ENCODE measurements around the gene ANXA10. TPM values are rescaled to one million over a fixed set of nuclear protein-coding genes. Genes with fewer than 3 reads are reported as not detected.
A peak's percentile ranks its signal among the peaks of the same experiment; 100 is the strongest.

The ANXA10 gene
- total and polyA plus RNA-seq, 2 experiments from 2014 or later, result 18.5 to 33.4 TPM

GRCh38 chr4:168098248-168098717 is 5.9 kb downstream of the ANXA10 start:
- Histone ChIP-seq H3K36me3 (replicated peaks; ENCODE audit: insufficient read depth, low read depth) (no peaks in the 10 kb centered on the region), H3K4me2 (no peak overlapping the region), H3K27ac (peak overlapping the region; percentile 32), H3K4me3 (no peak overlapping the region), H3K27me3 (no peaks in the 10 kb centered on the region), H3K9me2 (replicated peaks; ENCODE audit: insufficient read depth) (no peaks in the 10 kb centered on the region), H3K79me2 (no peaks in the 10 kb centered on the region), H2AFZ (no peak overlapping the region), H3K4me1 (ENCODE audit: insufficient read depth) (no peaks in the 10 kb centered on the region), H3K9me3 (ENCODE audit: low read depth) (no peaks in the 10 kb centered on the region), H4K20me1 (ENCODE audit: insufficient read depth, poor library complexity, severe bottlenecking) (no peaks in the 10 kb centered on the region)
- DNase-seq (ENCODE audit: low spot score), result no peak
- WGBS (ENCODE audit: low lambda C conversion rate, missing lambda C conversion rate), result 58% methylated on average over 1 of the region's 1 CpG
- TF ChIP-seq CTCF (IDR thresholded peaks at IDR 0.05; ENCODE audit: poor library complexity) (no peak), EZH2phosphoT487 (IDR thresholded peaks at IDR 0.05; ENCODE audit: low read depth, severe bottlenecking, unreplicated experiment) (no peak), EZH2 (IDR thresholded peaks at IDR 0.05; ENCODE audit: borderline replicate concordance) (no peak)

GRCh38 chr4:168099195-168099594 is 6.9 kb downstream of the ANXA10 start:
- no peaks in the 10 kb centered on the region for H3K79me2 ChIP-seq
- H3K4me3 ChIP-seq, result no peak overlapping the region
- WGBS (ENCODE audit: low lambda C conversion rate, missing lambda C conversion rate), result 89% methylated on average over 3 of the region's 3 CpGs
- H3K27ac ChIP-seq, result no peak overlapping the region
- H2AFZ ChIP-seq, result no peak overlapping the region
- H4K20me1 ChIP-seq (ENCODE audit: insufficient read depth, poor library complexity, severe bottlenecking), result no peaks in the 10 kb centered on the region
- no peaks in the 10 kb centered on the region for H3K4me1 ChIP-seq (ENCODE audit: insufficient read depth)
- H3K4me2 ChIP-seq, result no peak overlapping the region
- H3K36me3 ChIP-seq (replicated peaks; ENCODE audit: insufficient read depth, low read depth), result no peaks in the 10 kb centered on the region
- H3K9me3 ChIP-seq (ENCODE audit: low read depth), result no peaks in the 10 kb centered on the region
- no peak for DNase-seq (ENCODE audit: low spot score)
- no peaks in the 10 kb centered on the region for H3K27me3 ChIP-seq
- H3K9me2 ChIP-seq (replicated peaks; ENCODE audit: insufficient read depth), result no peaks in the 10 kb centered on the region
- TF ChIP-seq EZH2 (IDR thresholded peaks at IDR 0.05; ENCODE audit: borderline replicate concordance) (no peak), EZH2phosphoT487 (IDR thresholded peaks at IDR 0.05; ENCODE audit: low read depth, severe bottlenecking, unreplicated experiment) (no peak), CTCF (IDR thresholded peaks at IDR 0.05; ENCODE audit: poor library complexity) (no peak)

- Histone ChIP-seq H3K79me2 (no peaks in the 10 kb centered on the region), H4K20me1 (ENCODE audit: insufficient read depth, poor library complexity, severe bottlenecking) (no peaks in the 10 kb centered on the region), H3K4me3 (no peak overlapping the region), H3K9me3 (ENCODE audit: low read depth) (no peaks in the 10 kb centered on the region), H3K27ac (no peak overlapping the region), H2AFZ (no peak overlapping the region), H3K4me1 (ENCODE audit: insufficient read depth) (no peaks in the 10 kb centered on the region), H3K27me3 (no peaks in the 10 kb centered on the region), H3K4me2 (no peak overlapping the region), H3K36me3 (replicated peaks; ENCODE audit: insufficient read depth, low read depth) (no peaks in the 10 kb centered on the region), H3K9me2 (replicated peaks; ENCODE audit: insufficient read depth) (no peaks in the 10 kb centered on the region)
- 96% methylated on average over 1 of the region's 1 CpG for WGBS (ENCODE audit: low lambda C conversion rate, missing lambda C conversion rate)
- TF ChIP-seq CTCF (IDR thresholded peaks at IDR 0.05; ENCODE audit: poor library complexity) (no peak), EZH2phosphoT487 (IDR thresholded peaks at IDR 0.05; ENCODE audit: low read depth, severe bottlenecking, unreplicated experiment) (no peak), EZH2 (IDR thresholded peaks at IDR 0.05; ENCODE audit: borderline replicate concordance) (no peak)
- no peak for DNase-seq (ENCODE audit: low spot score)
These were observed 8.7 kb downstream of the ANXA10 start for GRCh38 chr4:168101026-168101425.

- Histone ChIP-seq H3K27ac (no peak overlapping the region), H3K79me2 (no peaks in the 10 kb centered on the region)
- WGBS (ENCODE audit: low lambda C conversion rate, missing lambda C conversion rate), result 93% methylated on average over 3 of the region's 3 CpGs
These were observed 10.1 kb downstream of the ANXA10 start for GRCh38 chr4:168102403-168102802.

More at GRCh38 chr4:168102403-168102802, 10.1 kb downstream of the ANXA10 start:
- H3K4me3 ChIP-seq, result no peak overlapping the region
- no peaks in the 10 kb centered on the region for H3K27me3 ChIP-seq
- no peak overlapping the region for H3K4me2 ChIP-seq
- TF ChIP-seq EZH2phosphoT487 (IDR thresholded peaks at IDR 0.05; ENCODE audit: low read depth, severe bottlenecking, unreplicated experiment), result no peak
- no peak for TF ChIP-seq EZH2 (IDR thresholded peaks at IDR 0.05; ENCODE audit: borderline replicate concordance)
- TF ChIP-seq CTCF (IDR thresholded peaks at IDR 0.05; ENCODE audit: poor library complexity), result no peak
- H3K4me1 ChIP-seq (ENCODE audit: insufficient read depth), result no peaks in the 10 kb centered on the region
- no peaks in the 10 kb centered on the region for H3K9me2 ChIP-seq (replicated peaks; ENCODE audit: insufficient read depth)
- no peak for DNase-seq (ENCODE audit: low spot score)
- no peaks in the 10 kb centered on the region for H4K20me1 ChIP-seq (ENCODE audit: insufficient read depth, poor library complexity, severe bottlenecking)
- H2AFZ ChIP-seq, result no peak overlapping the region
- H3K36me3 ChIP-seq (replicated peaks; ENCODE audit: insufficient read depth, low read depth), result no peaks in the 10 kb centered on the region
- no peaks in the 10 kb centered on the region for H3K9me3 ChIP-seq (ENCODE audit: low read depth)
